Body of pancreas (tissue), 4 donors: Measurements from ENCODE around the gene THSD4.

Source experiments
- POLR2A ChIP-seq, 3 donors: fragments of 450-650 bp; IDR thresholded peaks; one replicate each; pipeline ENCODE4 v1.6.1; 2016; ENCODE audit warnings: antibody characterized with exemption in 3 of 3, mild to moderate bottlenecking in 2 of 3
- TF ChIP-seq, protein P1 (sequence below), 7 experiments: fragments of 450-650 bp in 4 of 7; fragments of 200-600 bp in 3 of 7; sonication (generic) in 3 of 7; IDR thresholded peaks; one replicate each; pipeline ENCODE4 v1.5.1; 2016 to 2019; ENCODE audit warnings: antibody characterized with exemption in 7 of 7

DNA sequence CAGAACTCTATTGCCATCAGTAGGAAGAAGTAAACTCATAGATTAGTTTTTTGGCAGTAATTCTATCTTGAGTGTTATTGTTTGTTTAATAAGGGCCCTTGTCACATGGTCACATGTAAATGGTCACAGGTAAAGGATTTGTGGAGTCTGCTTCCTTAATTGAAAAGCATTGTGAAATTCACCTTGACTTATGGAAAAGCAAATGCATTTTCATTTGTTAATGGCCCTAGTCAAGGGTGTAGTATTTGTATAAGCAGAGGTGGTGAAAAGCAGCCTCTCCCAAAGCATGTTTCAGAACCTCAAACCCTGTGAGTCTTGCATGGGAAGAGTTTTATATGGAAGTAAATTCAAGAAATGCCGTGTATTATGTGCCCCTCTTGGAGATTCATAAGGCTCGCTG is 497.6 kb downstream of the THSD4 start:
- TF ChIP-seq, protein P1, sequence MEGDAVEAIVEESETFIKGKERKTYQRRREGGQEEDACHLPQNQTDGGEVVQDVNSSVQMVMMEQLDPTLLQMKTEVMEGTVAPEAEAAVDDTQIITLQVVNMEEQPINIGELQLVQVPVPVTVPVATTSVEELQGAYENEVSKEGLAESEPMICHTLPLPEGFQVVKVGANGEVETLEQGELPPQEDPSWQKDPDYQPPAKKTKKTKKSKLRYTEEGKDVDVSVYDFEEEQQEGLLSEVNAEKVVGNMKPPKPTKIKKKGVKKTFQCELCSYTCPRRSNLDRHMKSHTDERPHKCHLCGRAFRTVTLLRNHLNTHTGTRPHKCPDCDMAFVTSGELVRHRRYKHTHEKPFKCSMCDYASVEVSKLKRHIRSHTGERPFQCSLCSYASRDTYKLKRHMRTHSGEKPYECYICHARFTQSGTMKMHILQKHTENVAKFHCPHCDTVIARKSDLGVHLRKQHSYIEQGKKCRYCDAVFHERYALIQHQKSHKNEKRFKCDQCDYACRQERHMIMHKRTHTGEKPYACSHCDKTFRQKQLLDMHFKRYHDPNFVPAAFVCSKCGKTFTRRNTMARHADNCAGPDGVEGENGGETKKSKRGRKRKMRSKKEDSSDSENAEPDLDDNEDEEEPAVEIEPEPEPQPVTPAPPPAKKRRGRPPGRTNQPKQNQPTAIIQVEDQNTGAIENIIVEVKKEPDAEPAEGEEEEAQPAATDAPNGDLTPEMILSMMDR (IDR thresholded peaks at IDR 0.05) = no peak
- no peak for TF ChIP-seq POLR2A (IDR thresholded peaks at IDR 0.05)
